Measurements from ENCODE around the gene CCDC122. TPM values are rescaled to one million over a fixed set of nuclear protein-coding genes. Genes with fewer than 3 reads are reported as not detected.

CCDC122 gene
- total and polyA plus RNA-seq, 4 donors: 1.2 to 2.3 (median 1.7) TPM

DNA sequence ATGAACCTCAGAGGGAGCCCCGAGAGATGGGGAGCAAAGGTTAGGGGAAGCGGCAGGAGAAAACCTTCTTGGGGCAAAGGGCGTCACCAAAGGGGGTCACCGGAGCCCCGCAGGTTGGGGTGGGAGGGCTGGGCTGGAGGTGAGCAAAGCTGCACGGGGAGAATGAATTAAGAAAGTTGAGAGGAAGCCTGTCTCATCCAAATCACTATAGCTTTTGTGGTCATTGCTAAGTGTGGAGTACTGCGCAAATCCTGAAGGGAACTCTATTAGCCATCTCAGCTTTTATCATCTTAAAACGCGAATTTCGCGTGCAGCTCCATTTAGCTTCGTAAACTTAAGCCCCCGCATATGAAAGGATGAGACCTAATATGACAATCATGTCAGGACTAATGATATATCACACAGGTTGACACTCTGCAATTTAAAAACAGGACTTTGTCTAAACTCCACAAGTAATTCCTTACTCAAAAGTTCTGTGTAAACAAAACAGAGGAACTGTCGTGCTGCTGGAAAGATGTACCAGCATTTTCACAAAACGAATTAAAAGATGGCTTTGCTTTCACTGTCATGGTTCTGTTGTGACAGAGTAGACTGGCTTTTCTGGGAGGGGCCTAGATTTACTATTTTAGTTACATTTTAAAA, 795 bp upstream of the CCDC122 start:
- H3K4me3 ChIP-seq (ENCODE audit: low read depth in 1 of 3, low read length in 3 of 3): peak overlapping the region; percentile 75 to 79 (median 76)
- H3K27ac ChIP-seq (ENCODE audit: low read depth in 1 of 2, low read length in 2 of 2): peak overlapping the region; percentile 97 to 98
- WGBS: 34% methylated on average over 15 of the region's 15 CpGs
- H3K36me3 ChIP-seq (ENCODE audit: control insufficient read depth in 4 of 4, insufficient read depth in 3 of 4, low read depth in 1 of 4, low read length in 3 of 4): peaks cover 0 to 3% (median 0%) of the 10 kb centered on the region in 4 donors
- TF ChIP-seq, protein P1, sequence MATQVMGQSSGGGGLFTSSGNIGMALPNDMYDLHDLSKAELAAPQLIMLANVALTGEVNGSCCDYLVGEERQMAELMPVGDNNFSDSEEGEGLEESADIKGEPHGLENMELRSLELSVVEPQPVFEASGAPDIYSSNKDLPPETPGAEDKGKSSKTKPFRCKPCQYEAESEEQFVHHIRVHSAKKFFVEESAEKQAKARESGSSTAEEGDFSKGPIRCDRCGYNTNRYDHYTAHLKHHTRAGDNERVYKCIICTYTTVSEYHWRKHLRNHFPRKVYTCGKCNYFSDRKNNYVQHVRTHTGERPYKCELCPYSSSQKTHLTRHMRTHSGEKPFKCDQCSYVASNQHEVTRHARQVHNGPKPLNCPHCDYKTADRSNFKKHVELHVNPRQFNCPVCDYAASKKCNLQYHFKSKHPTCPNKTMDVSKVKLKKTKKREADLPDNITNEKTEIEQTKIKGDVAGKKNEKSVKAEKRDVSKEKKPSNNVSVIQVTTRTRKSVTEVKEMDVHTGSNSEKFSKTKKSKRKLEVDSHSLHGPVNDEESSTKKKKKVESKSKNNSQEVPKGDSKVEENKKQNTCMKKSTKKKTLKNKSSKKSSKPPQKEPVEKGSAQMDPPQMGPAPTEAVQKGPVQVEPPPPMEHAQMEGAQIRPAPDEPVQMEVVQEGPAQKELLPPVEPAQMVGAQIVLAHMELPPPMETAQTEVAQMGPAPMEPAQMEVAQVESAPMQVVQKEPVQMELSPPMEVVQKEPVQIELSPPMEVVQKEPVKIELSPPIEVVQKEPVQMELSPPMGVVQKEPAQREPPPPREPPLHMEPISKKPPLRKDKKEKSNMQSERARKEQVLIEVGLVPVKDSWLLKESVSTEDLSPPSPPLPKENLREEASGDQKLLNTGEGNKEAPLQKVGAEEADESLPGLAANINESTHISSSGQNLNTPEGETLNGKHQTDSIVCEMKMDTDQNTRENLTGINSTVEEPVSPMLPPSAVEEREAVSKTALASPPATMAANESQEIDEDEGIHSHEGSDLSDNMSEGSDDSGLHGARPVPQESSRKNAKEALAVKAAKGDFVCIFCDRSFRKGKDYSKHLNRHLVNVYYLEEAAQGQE (IDR thresholded peaks at IDR 0.05): no peak
- TF ChIP-seq YY1 (IDR thresholded peaks at IDR 0.05) (no peak), RXRA (IDR thresholded peaks at IDR 0.05) (no peak), RAD21 (IDR thresholded peaks at IDR 0.05) (no peak), TAF1 (conservative IDR thresholded peaks at IDR 0.05) (no peak), NR2F2 (IDR thresholded peaks at IDR 0.05) (no peak), SP1 (IDR thresholded peaks at IDR 0.05) (no peak), JUND (IDR thresholded peaks at IDR 0.05) (no peak), EGR1 (IDR thresholded peaks at IDR 0.05; ENCODE audit: low read depth in 2 of 2) (no peak), GABPA (IDR thresholded peaks at IDR 0.05 in 1 of 2, conservative IDR thresholded peaks at IDR 0.05 in 1 of 2) (no peak), FOXA2 (IDR thresholded peaks at IDR 0.05) (no peak), HNF4G (IDR thresholded peaks at IDR 0.05) (no peak)
- TF ChIP-seq, protein P2, sequence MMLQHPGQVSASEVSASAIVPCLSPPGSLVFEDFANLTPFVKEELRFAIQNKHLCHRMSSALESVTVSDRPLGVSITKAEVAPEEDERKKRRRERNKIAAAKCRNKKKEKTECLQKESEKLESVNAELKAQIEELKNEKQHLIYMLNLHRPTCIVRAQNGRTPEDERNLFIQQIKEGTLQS (IDR thresholded peaks at IDR 0.05): no peak
- TF ChIP-seq, protein P3, sequence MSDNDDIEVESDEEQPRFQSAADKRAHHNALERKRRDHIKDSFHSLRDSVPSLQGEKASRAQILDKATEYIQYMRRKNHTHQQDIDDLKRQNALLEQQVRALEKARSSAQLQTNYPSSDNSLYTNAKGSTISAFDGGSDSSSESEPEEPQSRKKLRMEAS (IDR thresholded peaks at IDR 0.05): no peak
- TF ChIP-seq, protein P4, sequence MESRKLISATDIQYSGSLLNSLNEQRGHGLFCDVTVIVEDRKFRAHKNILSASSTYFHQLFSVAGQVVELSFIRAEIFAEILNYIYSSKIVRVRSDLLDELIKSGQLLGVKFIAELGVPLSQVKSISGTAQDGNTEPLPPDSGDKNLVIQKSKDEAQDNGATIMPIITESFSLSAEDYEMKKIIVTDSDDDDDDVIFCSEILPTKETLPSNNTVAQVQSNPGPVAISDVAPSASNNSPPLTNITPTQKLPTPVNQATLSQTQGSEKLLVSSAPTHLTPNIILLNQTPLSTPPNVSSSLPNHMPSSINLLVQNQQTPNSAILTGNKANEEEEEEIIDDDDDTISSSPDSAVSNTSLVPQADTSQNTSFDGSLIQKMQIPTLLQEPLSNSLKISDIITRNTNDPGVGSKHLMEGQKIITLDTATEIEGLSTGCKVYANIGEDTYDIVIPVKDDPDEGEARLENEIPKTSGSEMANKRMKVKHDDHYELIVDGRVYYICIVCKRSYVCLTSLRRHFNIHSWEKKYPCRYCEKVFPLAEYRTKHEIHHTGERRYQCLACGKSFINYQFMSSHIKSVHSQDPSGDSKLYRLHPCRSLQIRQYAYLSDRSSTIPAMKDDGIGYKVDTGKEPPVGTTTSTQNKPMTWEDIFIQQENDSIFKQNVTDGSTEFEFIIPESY (IDR thresholded peaks at IDR 0.05): no peak
- H3K9me3 ChIP-seq (ENCODE audit: control insufficient read depth in 4 of 4, low read length in 3 of 4): no peaks in the 10 kb centered on the region
- H3K27me3 ChIP-seq (ENCODE audit: control insufficient read depth in 4 of 4, insufficient read depth in 4 of 4, low read length in 3 of 4): no peaks in the 10 kb centered on the region
- no peak for DNase-seq (ENCODE audit: low spot score)
- H3K4me1 ChIP-seq (ENCODE audit: control insufficient read depth in 4 of 4, insufficient read depth in 4 of 4, low read length in 3 of 4): peaks cover 4 to 20% (median 8%) of the 10 kb centered on the region in 4 donors
- peak overlapping the region in 1 of 2 donors; percentile 24 for H3K9ac ChIP-seq (ENCODE audit: low read depth in 1 of 2, low read length in 2 of 2)

DNA sequence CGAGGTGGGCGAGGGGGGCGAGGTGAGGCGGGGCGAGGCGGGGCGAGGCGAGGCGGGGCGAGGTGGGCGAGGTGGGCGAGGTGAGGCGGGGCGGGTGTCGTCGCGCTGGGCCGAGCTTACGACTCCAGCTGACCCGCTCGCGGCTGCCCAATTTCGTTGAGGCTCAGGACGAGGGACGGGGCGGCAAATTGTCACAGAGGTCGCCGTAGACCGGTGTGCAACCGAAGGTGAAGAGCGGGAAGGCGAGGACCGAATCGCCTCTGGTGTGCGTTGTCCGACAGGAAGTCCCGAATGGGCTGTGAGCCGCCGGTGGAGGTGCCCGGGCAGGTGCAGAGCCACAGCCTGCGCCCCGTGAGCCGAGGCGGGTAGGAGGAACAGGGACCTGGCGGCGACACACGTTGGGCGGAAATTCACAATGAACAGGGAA, 228 bp upstream of the CCDC122 start, which contains the start of gene LACC1:
TSS of gene LACC1 (plus strand) at position 150 of the 427 bp plus-strand sequence. CDS start 1,082 bp downstream, outside the sequence.
- peaks cover 0 to 3% (median 0%) of the 10 kb centered on the region in 4 donors for H3K36me3 ChIP-seq (ENCODE audit: control insufficient read depth in 4 of 4, insufficient read depth in 3 of 4, low read depth in 1 of 4, low read length in 3 of 4)
- H3K27ac ChIP-seq (ENCODE audit: low read depth in 1 of 2, low read length in 2 of 2): peak within 1 kb of the TSS; percentile 97 to 98
- 1% methylated on average over 48 of the region's 48 CpGs for WGBS
- DNase-seq (ENCODE audit: low spot score): no peak
- H3K9me3 ChIP-seq (ENCODE audit: control insufficient read depth in 4 of 4, low read length in 3 of 4): no peaks in the 10 kb centered on the region
- peak within 1 kb of the TSS; percentile 76 to 81 for H3K9ac ChIP-seq (ENCODE audit: low read depth in 1 of 2, low read length in 2 of 2)
- H3K4me1 ChIP-seq (ENCODE audit: control insufficient read depth in 4 of 4, insufficient read depth in 4 of 4, low read length in 3 of 4): peaks cover 4 to 20% (median 8%) of the 10 kb centered on the region in 4 donors
- H3K4me3 ChIP-seq (ENCODE audit: low read depth in 1 of 3, low read length in 3 of 3): peak within 1 kb of the TSS; percentile 75 to 79 (median 76)
- H3K27me3 ChIP-seq (ENCODE audit: control insufficient read depth in 4 of 4, insufficient read depth in 4 of 4, low read length in 3 of 4): no peaks in the 10 kb centered on the region
- TF ChIP-seq, protein P1 (IDR thresholded peaks at IDR 0.05): no peak
- TF ChIP-seq, protein P4 (IDR thresholded peaks at IDR 0.05): peak; percentile 4
- no peak for TF ChIP-seq NR2F2 (IDR thresholded peaks at IDR 0.05)

All from liver (tissue), 9 donors.